ENCODE results near the gene EDNRA.
A peak's percentile ranks its signal among the peaks of the same experiment; 100 is the strongest.

The EDNRA gene

GRCh38 chr4:147590249-147590920 lies 109.5 kb downstream of the EDNRA start:
- peak; percentile 70 for DNase-seq

GRCh38 chr4:147591106-147591505 lies 110.2 kb downstream of the EDNRA start:
- peak; percentile 63 for DNase-seq

GRCh38 chr4:147594107-147594506 lies 113.2 kb downstream of the EDNRA start:
- no peak for DNase-seq
